A549 (cell line): ENCODE measurements around the gene ADAM19.

Source experiments
- CEBPB ChIP-seq, 2 experiments: fragments of >200 bp in 1 of 2; sonication (Bioruptor Twin) in 1 of 2; formaldehyde crosslinking in 1 of 2; IDR thresholded peaks; 2 replicates each; pipeline ENCODE4 v1.6.1; 2012 to 2016
- EP300 ChIP-seq, 2 experiments: fragments of >200 bp; sonication (Bioruptor Twin); formaldehyde crosslinking; IDR thresholded peaks; 2 replicates in 1 of 2; 3 replicates in 1 of 2; pipeline ENCODE4 v1.6.1; 2016 to 2017

GRCh38 chr5:157463621-157464518 lies 111.7 kb downstream of the ADAM19 start:
- TF ChIP-seq CEBPB (IDR thresholded peaks at IDR 0.05) (no peak), EP300 (IDR thresholded peaks at IDR 0.05) (no peak)
